ENCODE data around the gene PRM1.
"Not testable (repeated sequence)": the region's sequence is repeated elsewhere in the genome, so short reads cannot be mapped to it uniquely, and the experiment has no call there.

Gene PRM1

GRCh38 chr16:11296706-11297491, 15.8 kb upstream of the PRM1 start:
- DNase-seq: no peak

GRCh38 chr16:11296351-11296705, 15.2 kb upstream of the PRM1 start:
- DNase-seq: no peak

- DNase-seq: no peak
These were observed 14.5 kb upstream of the PRM1 start for GRCh38 chr16:11295672-11296071.

DNA sequence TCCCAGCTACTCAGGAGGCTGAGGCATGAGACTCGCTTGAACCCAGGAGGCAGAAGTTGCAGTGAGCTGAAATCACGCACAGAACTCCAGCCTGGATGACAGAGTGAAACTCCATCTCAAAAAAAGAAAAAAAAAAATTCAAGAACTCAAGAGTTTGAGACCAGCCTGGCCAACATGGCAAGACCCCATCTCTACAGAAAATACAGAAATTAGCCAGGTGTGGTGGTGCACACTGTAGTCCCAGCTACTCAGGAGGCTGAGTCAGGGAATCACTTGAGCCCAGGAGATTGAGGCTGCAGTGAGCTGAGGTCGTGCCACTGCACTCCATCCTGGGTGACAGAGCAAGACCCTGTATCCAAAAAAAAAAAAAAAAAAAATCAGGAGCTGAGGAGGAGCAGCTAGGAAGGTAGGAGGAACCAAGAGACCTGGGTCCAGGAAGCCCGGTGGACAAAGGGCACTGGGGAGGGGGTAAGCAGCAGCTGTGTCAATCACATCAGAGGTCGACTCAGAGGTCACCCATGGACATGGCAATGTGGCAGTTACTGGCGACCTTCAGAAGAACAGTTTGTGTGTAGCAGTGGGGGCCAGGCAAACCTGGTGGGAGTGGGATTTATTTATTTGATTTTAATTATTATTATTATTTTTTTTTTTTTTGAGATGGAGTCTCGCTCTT, 11.1 kb upstream of the PRM1 start:
- DNase-seq: no peak

DNA sequence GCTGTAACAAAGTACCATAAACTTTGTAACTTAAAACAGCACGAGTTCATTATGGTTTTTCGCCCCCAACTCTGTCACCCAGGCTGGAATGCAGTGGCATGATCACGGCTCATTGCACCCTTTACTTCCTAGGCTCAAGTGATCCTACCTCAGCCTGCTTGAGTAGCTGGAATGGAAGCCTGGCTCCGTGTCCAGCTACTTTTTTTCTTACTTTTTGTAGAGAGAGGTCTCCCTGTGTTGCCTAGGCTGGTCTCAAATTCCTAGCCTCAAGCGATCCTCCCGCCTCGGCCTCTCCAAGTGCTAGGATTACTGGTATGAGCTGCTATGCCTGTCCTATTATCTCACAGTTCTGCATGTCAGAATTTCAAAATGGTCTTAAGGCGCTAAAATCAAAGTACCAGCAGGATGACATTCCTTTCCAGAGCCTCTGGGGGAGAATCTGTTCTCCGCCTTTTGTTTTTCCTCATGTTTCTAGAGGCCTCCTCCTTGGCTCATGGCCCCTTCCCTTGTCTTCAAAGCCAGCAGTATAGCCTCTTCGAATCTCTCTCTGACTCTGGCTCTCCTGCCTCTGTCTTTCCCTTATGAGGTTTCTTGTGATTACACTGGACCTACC, 10.1 kb upstream of the PRM1 start:
- DNase-seq: no peak

DNA sequence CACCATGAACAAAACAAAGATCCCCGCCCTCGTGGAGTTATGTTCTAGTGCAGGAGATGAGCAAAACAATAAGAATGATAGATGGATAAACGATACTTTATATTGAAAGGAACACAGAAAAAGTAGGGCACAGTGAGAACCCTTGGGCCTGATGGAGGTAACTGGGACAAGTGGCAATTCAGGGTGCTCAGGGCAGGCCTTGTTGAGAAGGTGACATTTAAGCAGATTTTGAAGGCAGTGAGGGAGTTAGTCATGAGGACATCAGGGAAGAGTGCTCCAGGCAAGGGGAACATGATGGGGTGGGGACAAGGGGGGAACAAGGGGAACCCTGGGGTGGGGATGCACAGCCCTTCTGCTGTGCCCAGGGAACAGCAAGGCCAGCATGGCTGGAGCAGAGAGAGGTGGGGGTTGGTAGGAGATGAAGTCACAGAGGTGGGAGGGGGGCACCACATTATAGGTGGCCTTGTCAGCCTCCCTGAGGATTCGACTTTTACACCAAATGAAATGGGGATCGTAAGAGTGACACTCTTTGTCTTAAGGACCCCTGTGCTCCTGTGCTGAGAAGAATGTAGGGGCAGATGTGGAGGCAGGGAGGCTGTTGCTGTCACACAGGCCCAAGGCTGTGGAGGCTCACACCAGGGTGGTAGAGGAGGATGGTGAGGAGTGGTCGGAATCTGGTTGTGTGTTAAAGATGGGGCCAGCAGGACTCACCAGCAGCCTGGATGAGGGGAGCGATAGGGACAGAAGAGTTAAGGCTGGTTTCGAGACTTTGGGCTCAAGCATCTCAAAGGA, 9.2 kb upstream of the PRM1 start:
- DNase-seq: no peak

DNA sequence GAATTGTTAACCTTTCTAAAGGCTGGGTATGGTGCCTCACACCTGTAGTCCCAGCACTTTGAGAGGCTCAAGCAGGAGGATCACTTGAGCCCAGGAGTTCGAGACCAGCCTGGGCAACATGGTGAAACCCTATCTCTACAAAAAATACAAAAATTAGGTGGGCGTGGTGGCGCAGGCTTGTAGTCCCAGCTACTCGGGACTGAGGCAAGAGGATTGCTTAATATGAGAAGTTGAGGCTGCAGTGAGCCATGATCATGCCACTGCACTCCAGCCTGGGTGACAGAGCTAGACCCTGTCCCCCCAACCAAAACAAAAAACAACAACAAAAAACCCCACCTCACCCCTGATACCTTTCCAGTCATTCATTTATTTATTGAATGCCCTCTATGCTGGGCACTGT, 8.6 kb upstream of the PRM1 start:
- DNase-seq: not testable (repeated sequence)

DNA sequence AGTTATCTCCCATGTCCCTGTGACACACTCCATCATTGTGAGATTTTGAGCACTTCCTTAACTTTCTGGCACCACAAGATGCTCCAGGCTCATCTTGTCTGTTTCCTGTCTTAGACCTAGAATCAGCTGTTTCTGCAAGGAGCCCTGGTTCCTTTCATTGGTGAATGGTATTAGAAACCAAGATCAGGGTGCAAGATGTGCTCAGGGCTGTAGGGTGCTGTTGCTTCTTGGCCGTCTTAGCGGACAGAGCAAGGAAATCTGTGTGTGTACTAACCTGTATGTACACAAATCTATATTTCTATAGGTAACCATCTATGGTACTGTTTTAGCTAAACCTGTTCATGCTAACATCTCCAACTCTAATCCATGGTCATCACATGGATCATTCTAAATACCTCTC, 8.1 kb upstream of the PRM1 start:
- DNase-seq: no peak

- no peak for DNase-seq
These were observed 4.7 kb upstream of the PRM1 start for GRCh38 chr16:11285842-11286241.

DNA sequence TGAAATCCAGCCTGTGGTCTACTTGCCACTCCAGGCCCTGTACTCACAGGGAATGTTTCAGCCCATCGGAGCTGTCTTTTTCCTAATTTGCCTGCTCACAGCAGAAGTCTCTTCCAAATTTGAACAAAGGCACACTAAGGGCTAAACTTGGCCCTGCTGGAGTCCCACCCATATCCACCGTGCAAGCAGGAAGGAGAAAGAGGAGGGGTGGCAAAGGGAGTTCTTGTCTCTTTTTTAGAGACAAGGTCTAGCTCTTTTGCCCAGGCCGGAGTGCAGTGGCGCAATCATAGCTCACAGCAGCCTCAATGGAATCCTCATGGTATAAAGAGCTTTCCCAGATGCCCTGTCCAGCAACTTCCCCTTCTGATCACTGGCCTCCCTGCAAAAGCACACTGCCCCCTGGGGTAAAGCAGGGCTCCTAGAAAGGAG, 2.7 kb upstream of the PRM1 start:
- DNase-seq: no peak

- DNase-seq: no peak
These were observed 2.2 kb downstream of the PRM1 start for GRCh38 chr16:11278681-11279628.

DNA sequence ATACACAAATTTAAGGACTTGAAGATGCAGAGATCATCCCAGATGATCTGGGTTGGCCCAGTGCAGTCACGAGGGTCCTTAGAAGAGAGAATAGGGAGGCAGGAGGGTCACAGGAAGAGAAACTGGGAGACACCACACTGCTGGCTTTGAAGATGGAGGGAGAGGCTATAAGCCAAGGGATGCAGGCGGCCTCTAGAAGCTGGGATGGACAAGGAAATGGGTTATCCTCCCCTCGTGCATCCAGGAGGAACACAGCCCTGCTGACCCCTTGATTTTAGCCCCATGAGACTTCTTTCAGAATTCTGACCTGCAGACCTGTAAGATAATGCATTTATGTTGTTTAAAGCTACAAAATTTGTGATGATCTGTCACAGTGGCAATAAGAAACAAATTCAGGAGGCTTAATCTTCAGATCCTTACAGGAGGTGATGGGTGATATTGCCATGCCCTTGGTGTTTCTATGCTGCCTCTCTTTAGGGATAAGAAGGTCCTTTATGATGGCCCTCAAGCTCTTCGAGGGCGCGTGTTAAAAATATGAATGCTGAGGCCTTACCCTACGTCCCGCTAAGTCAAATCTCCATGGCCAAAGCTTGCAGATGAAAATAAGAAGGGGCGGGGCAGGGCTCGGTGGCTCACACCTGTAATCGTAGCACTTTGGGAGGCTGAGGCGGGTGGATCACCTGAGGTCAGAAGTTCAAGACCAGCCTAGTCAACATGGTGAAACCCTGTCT, 3.4 kb downstream of the PRM1 start:
- DNase-seq: no peak

DNA sequence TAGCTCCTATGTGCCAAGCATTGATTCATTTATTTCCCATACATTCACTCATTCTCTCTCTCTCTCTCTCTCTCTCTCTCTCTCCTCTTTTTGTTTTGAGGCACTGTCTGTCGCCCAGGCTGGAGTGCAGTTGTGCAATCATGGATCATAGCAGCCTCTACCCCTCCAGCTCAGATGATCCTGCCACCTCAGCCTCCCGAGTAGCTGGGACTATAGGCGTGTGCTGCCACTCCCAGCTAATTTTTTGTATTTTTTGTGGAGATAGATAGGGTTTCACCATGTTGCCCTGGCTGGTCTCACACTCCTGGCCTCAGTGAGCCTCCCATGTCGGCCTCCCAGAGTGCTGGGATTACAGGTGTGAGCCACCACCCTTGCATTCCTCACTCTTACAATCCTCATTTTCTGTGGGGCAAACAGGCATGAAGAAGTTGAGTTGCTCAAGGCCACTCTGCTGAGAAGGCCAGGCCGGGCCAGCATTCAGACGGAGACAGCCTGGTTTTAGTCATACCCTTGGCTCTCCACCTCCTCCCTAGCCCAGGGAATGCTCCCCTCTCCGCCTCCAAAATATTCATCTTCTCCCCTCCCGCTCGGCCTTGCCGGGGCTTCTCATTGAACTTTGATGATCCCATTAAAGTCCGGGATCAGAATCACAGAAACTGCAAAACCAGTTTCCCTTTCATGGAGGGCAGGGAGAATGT, 4.1 kb downstream of the PRM1 start:
- no peak for DNase-seq

DNA sequence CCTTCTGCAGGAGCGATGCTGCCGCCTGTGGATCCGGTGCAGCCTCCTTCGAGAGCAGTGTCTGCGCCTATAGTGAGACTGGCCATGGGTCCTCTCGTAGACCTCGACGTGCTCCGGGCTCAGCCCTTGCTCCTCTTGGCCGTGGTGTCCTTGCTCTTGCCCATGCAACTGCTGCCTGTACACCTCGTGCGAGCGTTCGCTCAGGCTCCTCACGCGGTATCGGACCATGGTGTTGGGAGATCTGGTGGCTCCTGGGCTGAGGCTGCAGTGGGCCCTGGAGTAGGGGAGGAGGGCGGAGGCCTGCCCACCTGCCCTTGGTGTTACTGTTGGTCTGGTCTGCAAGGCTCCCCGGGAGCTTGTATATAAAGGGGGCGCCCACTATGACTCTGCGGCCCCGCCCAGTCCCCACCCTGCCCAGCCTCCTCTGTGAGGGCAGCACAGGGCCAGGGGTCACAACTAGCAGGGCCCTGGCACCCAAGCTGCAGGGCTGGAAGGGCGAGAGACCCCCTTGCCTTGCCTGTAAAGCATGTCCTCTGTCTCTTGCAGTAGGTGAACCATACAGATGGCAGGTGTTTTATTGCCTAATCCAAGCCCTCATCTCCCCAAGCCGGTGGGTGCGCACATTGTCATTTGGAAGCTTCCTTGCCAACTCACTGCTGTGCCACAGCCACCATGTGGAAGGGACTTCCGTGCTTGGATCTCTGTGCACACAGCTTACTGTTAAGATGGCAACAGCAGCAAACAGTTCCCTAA, 4.8 kb downstream of the PRM1 start, which contains the start of gene PRM2:
TSS of gene PRM2 (minus strand) at position 338 of the 753 bp plus-strand sequence. CDS start at position 228, 110 bp downstream.
- DNase-seq: no peak

DNA sequence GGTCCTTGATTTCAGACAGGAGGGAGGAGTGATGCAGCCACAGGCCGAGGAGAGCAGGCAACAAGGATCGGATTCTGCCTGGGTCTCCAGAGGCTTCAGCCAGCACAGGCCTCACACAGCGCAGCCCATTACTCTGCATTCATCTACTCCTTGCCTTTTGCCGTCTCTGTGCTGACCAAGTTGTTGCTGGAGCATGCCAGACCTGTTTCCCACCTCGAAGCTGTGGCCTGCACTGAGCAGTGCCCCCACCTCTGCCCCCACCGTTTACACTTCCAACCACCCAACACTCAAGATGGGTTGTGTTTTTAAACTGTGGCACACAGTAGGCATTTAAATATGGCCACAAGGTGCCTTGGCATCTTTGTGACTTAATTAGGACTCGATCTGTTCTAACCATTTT, 6.2 kb downstream of the PRM1 start:
- no peak for DNase-seq

GRCh38 chr16:11273721-11274324, 7.3 kb downstream of the PRM1 start:
- no peak for DNase-seq

DNA sequence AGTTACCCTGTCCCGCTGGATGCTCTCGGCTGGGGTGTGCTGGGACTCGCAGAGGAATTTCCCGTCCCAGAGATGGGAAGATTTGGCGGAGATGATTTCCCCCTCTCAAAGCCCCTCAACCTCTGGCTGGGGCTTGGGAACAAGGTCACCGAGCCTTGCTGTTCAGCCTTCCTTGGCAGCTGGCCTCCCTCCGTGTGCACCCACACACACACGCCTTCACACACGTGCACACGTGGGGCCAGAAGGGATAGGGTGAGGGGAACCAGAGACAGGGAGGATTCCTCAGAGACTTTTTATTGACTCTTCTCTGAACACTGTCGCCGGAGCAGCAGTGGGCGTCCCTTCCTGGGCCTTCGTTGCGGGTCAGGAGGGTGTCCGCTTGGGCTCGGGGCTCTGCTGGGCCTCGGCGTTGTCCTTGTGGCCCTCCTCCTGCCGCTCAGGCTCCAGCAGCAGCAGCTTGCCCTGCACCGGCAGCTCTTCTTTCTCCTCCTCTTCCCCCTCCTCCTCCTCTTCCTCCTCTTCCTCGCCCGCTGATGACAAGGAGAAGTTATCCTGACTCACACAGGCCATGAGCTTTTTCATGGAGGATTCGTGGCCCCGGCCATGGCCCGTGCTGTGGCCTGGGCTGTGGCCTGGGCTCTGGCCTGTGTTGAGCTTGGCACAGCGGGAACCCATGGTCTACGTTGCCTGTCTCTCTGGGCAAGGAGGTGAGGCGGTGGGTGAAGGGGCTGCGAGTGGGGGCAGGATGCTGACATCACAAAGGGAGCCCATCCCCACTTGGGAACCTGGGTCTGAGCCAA, 8.0 kb downstream of the PRM1 start, which contains the start of gene PRM3:
TSS of gene PRM3 (minus strand) at position 709 of the 800 bp plus-strand sequence. CDS start at position 675, 34 bp downstream.
- DNase-seq: no peak

GRCh38 chr16:11272484-11272883, 8.6 kb downstream of the PRM1 start:
- no peak for DNase-seq
